ENCODE measurements around the gene LILRB1. TPM values are rescaled to one million over a fixed set of nuclear protein-coding genes. Genes with fewer than 3 reads are reported as not detected.
"Not testable (repeated sequence)": the region's sequence is repeated elsewhere in the genome, so short reads cannot be mapped to it uniquely, and the experiment has no call there.

LILRB1 gene
- total RNA-seq, 2 donors from 2014 or later = 0.42 to 4.3 TPM

- peaks cover 4% of the 10 kb centered on the region for H3K36me3 Mint-ChIP-seq (ENCODE audit: low read depth)
- H3K4me1 Mint-ChIP-seq = no peaks in the 10 kb centered on the region
- ATAC-seq = no peak
- DNase-seq = no peak
- no peak overlapping the region for H3K27ac Mint-ChIP-seq
- peaks cover 15% of the 10 kb centered on the region for H3K27me3 Mint-ChIP-seq
- H3K9me3 ChIP-seq (ENCODE audit: control insufficient read depth, low read length, poor library complexity, severe bottlenecking) = no peaks in the 10 kb centered on the region
- no peak overlapping the region for H3K4me3 Mint-ChIP-seq
These were observed 20.9 kb upstream of the LILRB1 start for GRCh38 chr19:54609356-54609791.

DNA sequence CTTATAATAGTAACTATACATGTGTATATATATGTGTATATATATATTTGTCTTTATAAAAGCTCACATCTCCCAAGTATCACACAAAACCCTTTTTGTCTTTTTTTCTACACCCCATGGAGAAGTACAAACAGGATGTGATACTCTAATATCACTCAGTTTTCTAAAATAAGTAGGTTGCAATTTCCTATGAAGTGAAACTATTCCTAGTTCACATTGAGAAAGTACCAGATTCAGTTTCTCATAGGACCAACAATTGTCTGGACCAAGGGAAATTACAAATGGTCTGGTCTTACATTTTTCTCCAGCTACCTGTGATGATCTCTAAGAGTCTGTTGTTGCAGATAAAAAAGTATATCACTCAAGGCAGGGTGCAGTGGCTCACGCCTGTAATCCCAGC lies 17.9 kb upstream of the LILRB1 start:
- ATAC-seq = no peak
- peaks cover 19% of the 10 kb centered on the region for H3K27me3 Mint-ChIP-seq
- no peaks in the 10 kb centered on the region for H3K9me3 ChIP-seq (ENCODE audit: control insufficient read depth, low read length, poor library complexity, severe bottlenecking)
- no peak overlapping the region for H3K4me3 Mint-ChIP-seq
- H3K27ac Mint-ChIP-seq = no peak overlapping the region
- no peak for DNase-seq
- H3K4me1 Mint-ChIP-seq = no peaks in the 10 kb centered on the region
- H3K36me3 Mint-ChIP-seq (ENCODE audit: low read depth) = peaks cover 4% of the 10 kb centered on the region

GRCh38 chr19:54614726-54615125 lies 15.6 kb upstream of the LILRB1 start:
- no peaks in the 10 kb centered on the region for H3K9me3 ChIP-seq (ENCODE audit: control insufficient read depth, low read length, poor library complexity, severe bottlenecking)
- ATAC-seq (no peak), DNase-seq (no peak)
- Mint-ChIP-seq H3K27me3 (peaks cover 12% of the 10 kb centered on the region), H3K4me3 (no peak overlapping the region), H3K36me3 (ENCODE audit: low read depth) (peaks cover 3% of the 10 kb centered on the region), H3K27ac (no peak overlapping the region), H3K4me1 (no peaks in the 10 kb centered on the region)

GRCh38 chr19:54616057-54616456 lies 14.2 kb upstream of the LILRB1 start:
- no peak overlapping the region for H3K4me3 Mint-ChIP-seq
- DNase-seq = no peak

GRCh38 chr19:54616821-54617560 lies 13.3 kb upstream of the LILRB1 start:
- DNase-seq (no peak), ATAC-seq (no peak)
- Mint-ChIP-seq H3K27ac (no peak overlapping the region), H3K27me3 (peaks cover 19% of the 10 kb centered on the region), H3K36me3 (ENCODE audit: low read depth) (no peaks in the 10 kb centered on the region), H3K4me1 (no peaks in the 10 kb centered on the region), H3K4me3 (peak overlapping the region; percentile 28)
- H3K9me3 ChIP-seq (ENCODE audit: control insufficient read depth, low read length, poor library complexity, severe bottlenecking) = no peaks in the 10 kb centered on the region

More at GRCh38 chr19:54616057-54616456, 14.2 kb upstream of the LILRB1 start:
- Mint-ChIP-seq H3K27me3 (peaks cover 10% of the 10 kb centered on the region), H3K27ac (no peak overlapping the region), H3K4me1 (no peaks in the 10 kb centered on the region), H3K36me3 (ENCODE audit: low read depth) (no peaks in the 10 kb centered on the region)
- no peak for ATAC-seq
- no peaks in the 10 kb centered on the region for H3K9me3 ChIP-seq (ENCODE audit: control insufficient read depth, low read length, poor library complexity, severe bottlenecking)

- H3K9me3 ChIP-seq (ENCODE audit: control insufficient read depth, low read length, poor library complexity, severe bottlenecking) = no peaks in the 10 kb centered on the region
- peaks cover 2% of the 10 kb centered on the region for H3K4me1 Mint-ChIP-seq
- no peak overlapping the region for H3K27ac Mint-ChIP-seq
- H3K4me3 Mint-ChIP-seq = no peak overlapping the region
- no peaks in the 10 kb centered on the region for H3K36me3 Mint-ChIP-seq (ENCODE audit: low read depth)
- DNase-seq = no peak
- ATAC-seq = no peak
- H3K27me3 Mint-ChIP-seq = peaks cover 39% of the 10 kb centered on the region
These were observed 9.8 kb upstream of the LILRB1 start for GRCh38 chr19:54620464-54620863.

GRCh38 chr19:54622431-54622830 lies 7.9 kb upstream of the LILRB1 start:
- H3K4me1 Mint-ChIP-seq = peaks cover 2% of the 10 kb centered on the region

GRCh38 chr19:54624234-54624633 lies 6.0 kb upstream of the LILRB1 start:
- not testable (repeated sequence) for H3K9me3 ChIP-seq (ENCODE audit: control insufficient read depth, low read length, poor library complexity, severe bottlenecking); DNase-seq; H3K4me3 Mint-ChIP-seq; H3K27ac Mint-ChIP-seq; H3K4me1 Mint-ChIP-seq; H3K36me3 Mint-ChIP-seq (ENCODE audit: low read depth)
- peaks cover 53% of the 10 kb centered on the region for H3K27me3 Mint-ChIP-seq
- peak; percentile 46 for ATAC-seq

More at GRCh38 chr19:54622431-54622830, 7.9 kb upstream of the LILRB1 start:
- no peaks in the 10 kb centered on the region for H3K9me3 ChIP-seq (ENCODE audit: control insufficient read depth, low read length, poor library complexity, severe bottlenecking)
- DNase-seq = no peak
- Mint-ChIP-seq H3K4me3 (no peak overlapping the region), H3K27me3 (peaks cover 38% of the 10 kb centered on the region), H3K36me3 (ENCODE audit: low read depth) (no peaks in the 10 kb centered on the region), H3K27ac (no peak overlapping the region)
- no peak for ATAC-seq

DNA sequence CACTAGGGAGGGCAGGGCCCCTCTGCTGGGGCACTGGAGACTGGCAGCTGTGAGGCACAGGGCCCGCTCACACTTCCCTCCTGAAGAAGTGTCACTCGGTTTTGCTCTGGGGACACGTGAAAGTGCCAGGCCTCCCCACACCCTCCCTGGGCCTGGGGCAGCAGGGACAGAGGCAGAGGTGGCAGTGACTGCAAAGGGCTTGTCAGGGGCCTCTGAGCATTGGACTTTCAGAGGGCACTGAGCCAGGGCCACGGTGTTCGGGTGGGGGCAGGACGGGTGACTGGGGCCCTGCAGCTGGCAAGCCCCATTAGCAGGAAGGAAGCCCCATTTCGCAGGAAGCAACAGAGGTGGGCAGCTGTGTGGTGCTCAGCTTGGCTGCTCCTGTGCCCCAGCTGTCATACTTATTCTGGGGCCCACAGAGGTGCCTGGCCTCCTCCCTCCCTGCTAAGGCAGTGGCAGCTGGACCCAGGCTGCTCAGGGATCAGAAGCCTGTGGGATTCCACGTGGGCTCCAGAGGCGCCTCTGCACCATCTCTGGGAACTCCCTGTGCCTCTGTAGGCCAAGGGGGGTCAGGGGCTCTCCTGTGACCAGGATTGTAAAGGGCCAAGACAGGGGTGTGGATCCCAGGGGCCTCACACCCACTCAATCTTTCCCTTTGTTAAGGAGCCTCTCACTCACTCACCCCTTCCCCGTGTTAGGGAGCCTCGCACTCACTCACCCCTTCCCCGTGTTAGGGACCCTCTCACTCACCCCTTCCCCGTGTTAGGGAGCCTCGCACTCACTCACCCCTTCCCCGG lies 5.2 kb upstream of the LILRB1 start:
- peak; percentile 67 for ATAC-seq
- not testable (repeated sequence) for H3K4me3 Mint-ChIP-seq; H3K36me3 Mint-ChIP-seq (ENCODE audit: low read depth); H3K9me3 ChIP-seq (ENCODE audit: control insufficient read depth, low read length, poor library complexity, severe bottlenecking); H3K27ac Mint-ChIP-seq; H3K4me1 Mint-ChIP-seq; DNase-seq
- peaks cover 60% of the 10 kb centered on the region for H3K27me3 Mint-ChIP-seq

- ATAC-seq = no peak
- Mint-ChIP-seq H3K27ac (no peak overlapping the region), H3K36me3 (ENCODE audit: low read depth) (no peaks in the 10 kb centered on the region)
These were observed 3.5 kb upstream of the LILRB1 start for GRCh38 chr19:54626757-54627156.

GRCh38 chr19:54627912-54628311 lies 2.4 kb upstream of the LILRB1 start:
- not testable (repeated sequence) for ATAC-seq; H3K9me3 ChIP-seq (ENCODE audit: control insufficient read depth, low read length, poor library complexity, severe bottlenecking); H3K36me3 Mint-ChIP-seq (ENCODE audit: low read depth); H3K4me3 Mint-ChIP-seq; H3K4me1 Mint-ChIP-seq; DNase-seq; H3K27ac Mint-ChIP-seq
- peaks cover 67% of the 10 kb centered on the region for H3K27me3 Mint-ChIP-seq

More at GRCh38 chr19:54626757-54627156, 3.5 kb upstream of the LILRB1 start:
- H3K27me3 Mint-ChIP-seq = peaks cover 67% of the 10 kb centered on the region
- H3K4me1 Mint-ChIP-seq = peaks cover 4% of the 10 kb centered on the region
- no peak for DNase-seq
- H3K9me3 ChIP-seq (ENCODE audit: control insufficient read depth, low read length, poor library complexity, severe bottlenecking) = no peaks in the 10 kb centered on the region
- no peak overlapping the region for H3K4me3 Mint-ChIP-seq

- H3K27ac Mint-ChIP-seq = no peak overlapping the region
These were observed 498 bp downstream of the LILRB1 start for GRCh38 chr19:54630782-54631181.

GRCh38 chr19:54631489-54632337 lies 1.4 kb downstream of the LILRB1 start:
- H3K27ac Mint-ChIP-seq; H3K36me3 Mint-ChIP-seq (ENCODE audit: low read depth); H3K4me3 Mint-ChIP-seq; ATAC-seq; DNase-seq; H3K4me1 Mint-ChIP-seq; H3K9me3 ChIP-seq (ENCODE audit: control insufficient read depth, low read length, poor library complexity, severe bottlenecking): not testable (repeated sequence)
- H3K27me3 Mint-ChIP-seq = peaks cover 59% of the 10 kb centered on the region

More at GRCh38 chr19:54630782-54631181, 498 bp downstream of the LILRB1 start:
- Mint-ChIP-seq H3K4me3 (no peak overlapping the region), H3K36me3 (ENCODE audit: low read depth) (peaks cover 2% of the 10 kb centered on the region), H3K4me1 (peaks cover 3% of the 10 kb centered on the region), H3K27me3 (peaks cover 61% of the 10 kb centered on the region)
- H3K9me3 ChIP-seq (ENCODE audit: control insufficient read depth, low read length, poor library complexity, severe bottlenecking) = no peaks in the 10 kb centered on the region
- ATAC-seq (no peak), DNase-seq (no peak)

All from T-helper 17 cell (primary cell).